Measurements from ENCODE around the gene C9orf152.

C9orf152 gene

DNA sequence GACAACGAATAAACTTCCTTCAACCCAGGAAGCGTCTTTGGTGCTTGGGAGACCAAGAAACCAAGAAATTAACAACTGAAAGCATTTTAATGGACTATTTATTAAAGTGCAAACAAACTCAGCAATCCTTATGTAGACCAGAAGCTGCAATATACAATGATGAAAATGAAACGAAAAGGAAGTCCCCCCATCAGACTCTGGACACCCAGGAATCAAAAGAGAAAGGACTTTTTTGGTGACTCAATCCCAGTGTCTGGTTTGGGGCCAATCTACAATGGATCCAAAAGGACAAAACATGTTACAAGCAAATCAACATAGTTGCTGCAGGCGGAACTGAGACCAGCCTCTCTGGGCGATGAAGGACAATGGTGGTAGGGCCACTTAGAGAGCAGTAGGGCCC is 39.5 kb downstream of the C9orf152 start:
- TF ChIP-seq, protein P1, sequence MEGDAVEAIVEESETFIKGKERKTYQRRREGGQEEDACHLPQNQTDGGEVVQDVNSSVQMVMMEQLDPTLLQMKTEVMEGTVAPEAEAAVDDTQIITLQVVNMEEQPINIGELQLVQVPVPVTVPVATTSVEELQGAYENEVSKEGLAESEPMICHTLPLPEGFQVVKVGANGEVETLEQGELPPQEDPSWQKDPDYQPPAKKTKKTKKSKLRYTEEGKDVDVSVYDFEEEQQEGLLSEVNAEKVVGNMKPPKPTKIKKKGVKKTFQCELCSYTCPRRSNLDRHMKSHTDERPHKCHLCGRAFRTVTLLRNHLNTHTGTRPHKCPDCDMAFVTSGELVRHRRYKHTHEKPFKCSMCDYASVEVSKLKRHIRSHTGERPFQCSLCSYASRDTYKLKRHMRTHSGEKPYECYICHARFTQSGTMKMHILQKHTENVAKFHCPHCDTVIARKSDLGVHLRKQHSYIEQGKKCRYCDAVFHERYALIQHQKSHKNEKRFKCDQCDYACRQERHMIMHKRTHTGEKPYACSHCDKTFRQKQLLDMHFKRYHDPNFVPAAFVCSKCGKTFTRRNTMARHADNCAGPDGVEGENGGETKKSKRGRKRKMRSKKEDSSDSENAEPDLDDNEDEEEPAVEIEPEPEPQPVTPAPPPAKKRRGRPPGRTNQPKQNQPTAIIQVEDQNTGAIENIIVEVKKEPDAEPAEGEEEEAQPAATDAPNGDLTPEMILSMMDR (IDR thresholded peaks at IDR 0.05; ENCODE audit: insufficient read depth, low read depth, low read length, missing control alignments) = no peak
- DNase-seq (ENCODE audit: low read depth) = no peak

DNA sequence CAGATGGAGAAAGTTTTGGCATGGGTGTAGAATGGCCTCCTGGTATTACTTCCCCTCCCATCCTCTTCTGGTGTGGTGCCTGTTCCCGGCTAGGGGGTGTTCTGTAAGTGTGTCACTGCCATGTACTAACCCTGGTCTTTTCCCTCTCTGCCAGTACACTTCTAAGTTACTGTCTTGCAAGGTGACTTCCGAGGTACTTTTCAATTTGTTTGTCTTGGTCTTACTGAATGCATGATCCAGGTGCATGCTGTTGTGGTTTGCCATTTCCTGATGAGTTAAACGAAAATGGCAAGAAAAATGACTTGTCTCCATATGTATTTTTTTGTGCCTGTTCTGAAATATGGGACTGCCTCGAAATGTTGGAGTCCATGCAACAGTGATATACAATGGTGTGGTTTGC is 46.0 kb downstream of the C9orf152 start:
- TF ChIP-seq, protein P1 (IDR thresholded peaks at IDR 0.05; ENCODE audit: insufficient read depth, low read depth, low read length, missing control alignments) = no peak
- H3K4me3 ChIP-seq (ENCODE audit: low read length) = no peak overlapping the region
- no peak for DNase-seq (ENCODE audit: low read depth)

More for the DNA sequence above, 39.5 kb downstream of the C9orf152 start:
- no peak overlapping the region for H3K4me3 ChIP-seq (ENCODE audit: low read length)

DNA sequence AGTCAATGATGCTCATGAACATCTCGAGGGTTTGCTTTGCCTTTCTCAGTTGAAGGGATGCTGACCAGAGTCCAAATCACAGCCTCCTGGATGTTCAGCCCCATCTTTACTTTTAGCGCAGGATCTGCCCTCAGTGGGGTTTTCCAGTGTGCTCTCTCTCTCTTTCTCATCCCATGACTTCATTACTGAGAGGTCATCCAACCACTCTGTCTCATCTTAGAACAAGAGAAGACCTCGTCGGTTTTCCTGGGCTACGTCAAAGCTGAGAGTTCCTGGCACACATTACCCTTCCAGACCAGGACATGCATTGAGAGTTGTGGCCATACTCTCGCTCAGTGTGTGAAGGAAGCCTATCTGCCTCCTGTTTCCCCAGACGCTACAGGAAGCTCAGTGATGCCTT is 47.3 kb downstream of the C9orf152 start:
- DNase-seq (ENCODE audit: low read depth) = no peak
- TF ChIP-seq, protein P1 (IDR thresholded peaks at IDR 0.05; ENCODE audit: insufficient read depth, low read depth, low read length, missing control alignments) = no peak
- no peak overlapping the region for H3K4me3 ChIP-seq (ENCODE audit: low read length)

DNA sequence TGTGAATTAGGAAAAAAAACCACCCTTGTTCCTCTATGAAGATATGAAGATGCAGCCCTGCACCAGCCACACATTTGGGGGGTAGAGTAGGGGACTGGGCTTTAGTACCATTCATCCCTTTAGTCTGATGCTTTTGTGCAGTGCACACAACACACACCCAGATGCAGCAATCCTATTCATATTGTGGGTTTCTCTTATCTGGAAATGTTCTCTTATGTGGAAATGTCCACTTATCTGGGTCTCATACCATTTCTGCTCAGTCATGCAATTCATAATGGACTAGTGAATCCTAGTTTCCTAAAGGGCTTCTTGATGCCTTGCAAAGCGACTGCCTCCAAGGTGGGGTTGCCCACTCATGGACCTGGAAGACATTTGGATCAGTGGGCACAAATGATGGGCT is 47.8 kb downstream of the C9orf152 start:
- no peak overlapping the region for H3K4me3 ChIP-seq (ENCODE audit: low read length)
- TF ChIP-seq, protein P1 (IDR thresholded peaks at IDR 0.05; ENCODE audit: insufficient read depth, low read depth, low read length, missing control alignments) = no peak
- no peak for DNase-seq (ENCODE audit: low read depth)

DNA sequence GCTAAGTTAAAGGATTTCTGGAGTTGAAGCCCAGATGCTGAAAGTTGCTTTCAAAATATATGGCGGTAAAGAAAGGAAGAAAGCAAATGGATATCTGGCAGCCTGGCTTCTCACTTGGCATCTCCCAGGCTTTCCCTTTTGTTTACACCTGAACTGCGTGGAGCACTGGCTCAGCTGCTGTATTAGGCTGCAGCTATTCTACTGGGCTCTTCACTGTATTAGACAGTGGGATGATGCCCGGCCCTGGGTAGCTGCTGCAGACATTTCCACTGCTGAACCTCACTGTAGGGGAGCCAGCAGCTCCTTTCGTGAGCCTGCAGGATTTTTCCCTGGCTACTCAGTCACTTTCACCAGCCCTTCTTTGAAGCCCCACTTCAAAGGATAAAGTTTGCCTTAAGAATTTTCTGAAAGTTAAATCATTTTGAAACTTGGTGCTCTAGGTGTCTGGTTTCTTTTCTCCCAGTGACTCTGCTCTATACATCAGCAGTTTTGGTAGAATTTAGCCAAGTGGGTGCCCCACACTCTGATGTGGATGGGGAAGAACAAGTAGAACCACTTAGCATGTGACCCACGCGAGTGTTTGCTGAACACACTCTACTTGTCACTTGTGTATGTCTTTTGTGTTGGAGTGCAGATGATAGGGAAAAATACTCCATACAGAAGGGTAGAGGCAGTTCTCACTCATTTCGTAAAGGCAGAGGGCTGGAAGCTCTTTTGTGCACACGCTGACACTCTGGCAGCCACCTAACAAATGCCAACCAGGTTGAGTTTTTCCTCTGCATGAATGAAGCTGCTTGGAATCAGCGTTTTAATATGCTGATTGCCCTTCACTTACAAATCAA is 49.9 kb downstream of the C9orf152 start:
- TF ChIP-seq, protein P1 (IDR thresholded peaks at IDR 0.05; ENCODE audit: insufficient read depth, low read depth, low read length, missing control alignments) = no peak
- H3K4me3 ChIP-seq (ENCODE audit: low read length) = no peak overlapping the region
- no peak for DNase-seq (ENCODE audit: low read depth)

DNA sequence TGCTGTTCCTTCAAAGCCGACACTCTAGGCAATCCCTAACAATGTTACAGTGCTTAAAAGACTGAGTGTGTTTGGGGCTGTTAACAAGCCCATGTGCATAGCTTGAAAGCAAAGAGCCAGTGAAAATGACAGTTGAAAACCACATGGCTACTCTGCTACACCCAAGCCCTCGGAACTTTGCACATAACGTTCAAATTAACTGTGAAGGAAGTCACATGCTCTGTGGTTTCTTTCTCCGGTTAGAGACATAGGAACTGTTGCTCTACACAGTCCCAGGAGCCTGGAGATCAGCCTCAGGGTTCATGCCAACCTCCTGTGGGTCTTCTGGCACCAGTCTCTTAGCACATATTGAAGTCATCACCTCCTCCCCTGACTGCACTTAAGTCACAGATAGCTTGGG is 51.1 kb downstream of the C9orf152 start:
- DNase-seq (ENCODE audit: low read depth) = no peak
- TF ChIP-seq, protein P1 (IDR thresholded peaks at IDR 0.05; ENCODE audit: insufficient read depth, low read depth, low read length, missing control alignments) = no peak
- no peak overlapping the region for H3K4me3 ChIP-seq (ENCODE audit: low read length)

DNA sequence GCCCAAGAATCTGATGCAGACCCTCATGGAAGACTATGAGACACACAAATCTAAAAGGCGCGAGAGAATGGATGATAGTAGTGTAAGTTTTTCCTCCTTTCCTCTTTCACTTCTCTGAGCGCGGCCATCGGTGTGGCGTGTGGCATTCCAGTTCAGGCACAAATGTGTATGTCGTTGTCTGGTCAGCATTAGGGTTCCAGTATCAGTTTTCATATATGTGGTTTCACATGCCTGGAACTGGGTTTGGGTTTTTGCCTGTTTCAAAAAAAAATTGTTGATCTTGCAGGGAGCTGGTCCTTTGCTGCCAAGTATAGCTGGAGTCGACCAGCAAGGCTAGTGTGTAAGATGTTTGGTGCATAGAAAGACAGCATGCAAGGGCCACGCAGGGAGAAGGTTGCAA is 51.5 kb downstream of the C9orf152 start:
- DNase-seq (ENCODE audit: low read depth) = no peak
- H3K4me3 ChIP-seq (ENCODE audit: low read length) = no peak overlapping the region
- TF ChIP-seq, protein P1 (IDR thresholded peaks at IDR 0.05; ENCODE audit: insufficient read depth, low read depth, low read length, missing control alignments) = no peak

Measured in epithelial cell of esophagus (primary cell).